ENCODE results near the gene MARCHF6. TPM values are rescaled to one million over a fixed set of nuclear protein-coding genes. Genes with fewer than 3 reads are reported as not detected.

Gene MARCHF6
- total and polyA plus RNA-seq, 2 experiments from 2014 or later, result 70.8 to 77.5 TPM

DNA sequence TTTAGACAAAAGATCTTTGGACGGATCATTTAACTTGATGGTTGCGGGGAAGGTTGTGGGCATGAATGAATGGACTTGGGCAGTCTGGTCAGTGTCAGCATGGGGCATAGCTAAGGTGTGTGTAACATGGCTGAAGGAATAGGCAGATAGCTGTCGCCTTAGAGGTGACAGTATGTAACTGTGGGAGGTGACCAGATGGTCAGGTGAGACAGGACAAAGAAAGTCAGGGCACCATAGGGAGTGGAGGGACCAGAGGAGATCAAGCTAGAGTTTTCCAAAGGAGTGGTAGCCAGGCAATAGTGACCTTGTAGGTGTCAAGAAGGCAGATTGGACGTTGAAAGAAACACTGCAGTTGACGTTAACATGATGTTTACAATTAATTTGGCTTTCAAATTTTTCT, 43.1 kb downstream of the MARCHF6 start:
- no peaks in the 10 kb centered on the region; the same call in 1 of the 2 replicates for H4K20me1 ChIP-seq (replicated peaks; ENCODE audit: insufficient read depth)
- TF ChIP-seq CTCF (conservative IDR thresholded peaks at IDR 0.05; ENCODE audit: low read depth in 2 of 2) (no peak), ZNF114 (CRISPR knock-in tag; IDR thresholded peaks at IDR 0.05) (no peak), CREB1 (CRISPR knock-in tag; IDR thresholded peaks at IDR 0.05; ENCODE audit: low read depth) (no peak)
- H3F3A ChIP-seq (replicated peaks; ENCODE audit: low read depth), result no peaks in the 10 kb centered on the region
- no peak overlapping the region for H2AFZ ChIP-seq
- H3K4me3 ChIP-seq, result no peak overlapping the region
- no peaks in the 10 kb centered on the region for H3K79me2 ChIP-seq (replicated peaks; ENCODE audit: insufficient read depth)
- Mint-ChIP-seq H3K4me3 (no peak overlapping the region), H3K27ac (no peak overlapping the region), H3K9me3 (no peaks in the 10 kb centered on the region), H3K27me3 (ENCODE audit: insufficient read depth, low read depth, poor library complexity) (no peaks in the 10 kb centered on the region), H3K36me3 (ENCODE audit: low read depth) (peaks cover 40% of the 10 kb centered on the region), H3K4me1 (no peaks in the 10 kb centered on the region)
- H3K27ac ChIP-seq (ENCODE audit: low read depth), result no peak overlapping the region; the same call in 1 of the 2 replicates
- ATAC-seq (no peak), DNase-seq (ENCODE audit: low spot score) (no peak)
- H3K27me3 ChIP-seq (ENCODE audit: insufficient read depth), result no peaks in the 10 kb centered on the region
- no peak overlapping the region for H3K4me2 ChIP-seq
- H3K4me1 ChIP-seq (ENCODE audit: insufficient read depth), result no peaks in the 10 kb centered on the region
- peaks cover 17% of the 10 kb centered on the region for H3K36me3 ChIP-seq (ENCODE audit: insufficient read depth)
- no peaks in the 10 kb centered on the region for H3K9me2 ChIP-seq (ENCODE audit: insufficient read depth)

DNA sequence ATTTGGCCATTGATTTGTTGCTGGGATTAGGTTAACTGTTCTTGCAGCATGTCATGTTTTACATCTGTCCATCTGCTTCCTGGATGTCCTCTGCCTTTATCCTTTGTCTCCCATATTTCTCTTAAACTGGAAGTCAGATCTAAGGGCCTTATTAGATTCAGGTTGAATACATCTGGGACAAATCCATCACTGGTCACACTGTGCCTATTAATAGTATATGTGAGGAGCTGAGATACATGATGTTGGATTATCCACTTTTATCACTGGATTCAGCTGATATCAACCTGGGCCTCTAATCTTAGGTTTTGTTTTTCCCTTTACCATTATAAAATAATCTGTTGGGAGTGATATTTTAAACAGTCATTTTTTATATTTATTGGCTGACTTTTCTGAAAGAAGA, 46.3 kb downstream of the MARCHF6 start:
- TF ChIP-seq ZNF114 (CRISPR knock-in tag; IDR thresholded peaks at IDR 0.05) (no peak), STAT1 (IDR thresholded peaks at IDR 0.05; ENCODE audit: unreplicated experiment) (no peak), ZNF331 (CRISPR knock-in tag; IDR thresholded peaks at IDR 0.05; ENCODE audit: low read depth) (no peak), EZH2 (IDR thresholded peaks at IDR 0.05; ENCODE audit: low read depth, unreplicated experiment) (no peak), NANOG (IDR thresholded peaks at IDR 0.05; ENCODE audit: borderline replicate concordance) (no peak)
- TF ChIP-seq, protein P1, sequence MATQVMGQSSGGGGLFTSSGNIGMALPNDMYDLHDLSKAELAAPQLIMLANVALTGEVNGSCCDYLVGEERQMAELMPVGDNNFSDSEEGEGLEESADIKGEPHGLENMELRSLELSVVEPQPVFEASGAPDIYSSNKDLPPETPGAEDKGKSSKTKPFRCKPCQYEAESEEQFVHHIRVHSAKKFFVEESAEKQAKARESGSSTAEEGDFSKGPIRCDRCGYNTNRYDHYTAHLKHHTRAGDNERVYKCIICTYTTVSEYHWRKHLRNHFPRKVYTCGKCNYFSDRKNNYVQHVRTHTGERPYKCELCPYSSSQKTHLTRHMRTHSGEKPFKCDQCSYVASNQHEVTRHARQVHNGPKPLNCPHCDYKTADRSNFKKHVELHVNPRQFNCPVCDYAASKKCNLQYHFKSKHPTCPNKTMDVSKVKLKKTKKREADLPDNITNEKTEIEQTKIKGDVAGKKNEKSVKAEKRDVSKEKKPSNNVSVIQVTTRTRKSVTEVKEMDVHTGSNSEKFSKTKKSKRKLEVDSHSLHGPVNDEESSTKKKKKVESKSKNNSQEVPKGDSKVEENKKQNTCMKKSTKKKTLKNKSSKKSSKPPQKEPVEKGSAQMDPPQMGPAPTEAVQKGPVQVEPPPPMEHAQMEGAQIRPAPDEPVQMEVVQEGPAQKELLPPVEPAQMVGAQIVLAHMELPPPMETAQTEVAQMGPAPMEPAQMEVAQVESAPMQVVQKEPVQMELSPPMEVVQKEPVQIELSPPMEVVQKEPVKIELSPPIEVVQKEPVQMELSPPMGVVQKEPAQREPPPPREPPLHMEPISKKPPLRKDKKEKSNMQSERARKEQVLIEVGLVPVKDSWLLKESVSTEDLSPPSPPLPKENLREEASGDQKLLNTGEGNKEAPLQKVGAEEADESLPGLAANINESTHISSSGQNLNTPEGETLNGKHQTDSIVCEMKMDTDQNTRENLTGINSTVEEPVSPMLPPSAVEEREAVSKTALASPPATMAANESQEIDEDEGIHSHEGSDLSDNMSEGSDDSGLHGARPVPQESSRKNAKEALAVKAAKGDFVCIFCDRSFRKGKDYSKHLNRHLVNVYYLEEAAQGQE (IDR thresholded peaks at IDR 0.05; ENCODE audit: unreplicated experiment), result no peak
- peaks cover 44% of the 10 kb centered on the region for H3K36me3 Mint-ChIP-seq (ENCODE audit: low read depth)
- Histone ChIP-seq H3K27ac (ENCODE audit: low read depth) (no peak overlapping the region), H3K4me3 (no peak overlapping the region), H3K36me3 (ENCODE audit: insufficient read depth) (peaks cover 11% of the 10 kb centered on the region; the same call in 1 of the 2 replicates), H3K9me2 (ENCODE audit: insufficient read depth) (no peaks in the 10 kb centered on the region), H3K79me2 (replicated peaks; ENCODE audit: insufficient read depth) (no peaks in the 10 kb centered on the region), H2AFZ (no peak overlapping the region), H3F3A (replicated peaks; ENCODE audit: low read depth) (no peaks in the 10 kb centered on the region), H3K4me2 (no peak overlapping the region), H3K4me1 (ENCODE audit: insufficient read depth) (no peaks in the 10 kb centered on the region), H3K27me3 (ENCODE audit: insufficient read depth) (no peaks in the 10 kb centered on the region), H4K20me1 (replicated peaks; ENCODE audit: insufficient read depth) (no peaks in the 10 kb centered on the region)
- H3K9me3 Mint-ChIP-seq, result no peaks in the 10 kb centered on the region
- no peaks in the 10 kb centered on the region for H3K27me3 Mint-ChIP-seq (ENCODE audit: insufficient read depth, low read depth, poor library complexity)
- H3K27ac Mint-ChIP-seq, result no peak overlapping the region
- DNase-seq (ENCODE audit: low spot score) (no peak), ATAC-seq (no peak)
- no peaks in the 10 kb centered on the region for H3K4me1 Mint-ChIP-seq
- H3K4me3 Mint-ChIP-seq, result no peak overlapping the region

Data from GM23338 (cell line).